Measurements from ENCODE around the gene ELAVL4.

Gene ELAVL4

DNA sequence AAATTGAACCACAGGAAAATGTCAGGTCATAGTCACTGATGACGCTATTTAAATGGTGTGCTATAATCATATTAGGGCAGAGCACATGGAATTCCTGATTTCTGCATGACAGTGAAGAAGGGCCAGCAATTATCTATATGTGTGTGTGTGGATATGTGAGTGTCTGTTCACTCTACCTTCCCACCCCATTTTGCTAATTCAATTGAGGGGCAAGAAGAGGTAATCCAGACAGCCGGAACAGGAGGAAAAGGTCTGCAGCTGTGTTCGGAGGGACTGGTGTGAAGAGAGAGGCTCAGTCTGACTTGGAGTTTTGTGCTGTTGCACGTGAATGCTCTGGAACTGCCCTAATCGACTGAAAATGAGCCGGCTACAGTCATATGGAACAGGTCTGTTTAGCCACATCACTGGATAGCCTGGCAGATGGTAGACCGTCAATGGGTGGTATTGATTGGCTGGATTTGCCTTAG is 5.1 kb upstream of the ELAVL4 start (continued):
- TF ChIP-seq, protein P1, sequence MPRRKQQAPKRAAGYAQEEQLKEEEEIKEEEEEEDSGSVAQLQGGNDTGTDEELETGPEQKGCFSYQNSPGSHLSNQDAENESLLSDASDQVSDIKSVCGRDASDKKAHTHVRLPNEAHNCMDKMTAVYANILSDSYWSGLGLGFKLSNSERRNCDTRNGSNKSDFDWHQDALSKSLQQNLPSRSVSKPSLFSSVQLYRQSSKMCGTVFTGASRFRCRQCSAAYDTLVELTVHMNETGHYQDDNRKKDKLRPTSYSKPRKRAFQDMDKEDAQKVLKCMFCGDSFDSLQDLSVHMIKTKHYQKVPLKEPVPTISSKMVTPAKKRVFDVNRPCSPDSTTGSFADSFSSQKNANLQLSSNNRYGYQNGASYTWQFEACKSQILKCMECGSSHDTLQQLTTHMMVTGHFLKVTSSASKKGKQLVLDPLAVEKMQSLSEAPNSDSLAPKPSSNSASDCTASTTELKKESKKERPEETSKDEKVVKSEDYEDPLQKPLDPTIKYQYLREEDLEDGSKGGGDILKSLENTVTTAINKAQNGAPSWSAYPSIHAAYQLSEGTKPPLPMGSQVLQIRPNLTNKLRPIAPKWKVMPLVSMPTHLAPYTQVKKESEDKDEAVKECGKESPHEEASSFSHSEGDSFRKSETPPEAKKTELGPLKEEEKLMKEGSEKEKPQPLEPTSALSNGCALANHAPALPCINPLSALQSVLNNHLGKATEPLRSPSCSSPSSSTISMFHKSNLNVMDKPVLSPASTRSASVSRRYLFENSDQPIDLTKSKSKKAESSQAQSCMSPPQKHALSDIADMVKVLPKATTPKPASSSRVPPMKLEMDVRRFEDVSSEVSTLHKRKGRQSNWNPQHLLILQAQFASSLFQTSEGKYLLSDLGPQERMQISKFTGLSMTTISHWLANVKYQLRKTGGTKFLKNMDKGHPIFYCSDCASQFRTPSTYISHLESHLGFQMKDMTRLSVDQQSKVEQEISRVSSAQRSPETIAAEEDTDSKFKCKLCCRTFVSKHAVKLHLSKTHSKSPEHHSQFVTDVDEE (CRISPR knock-in tag; IDR thresholded peaks at IDR 0.05) = peak; percentile 97
- TF ChIP-seq ISL1 (CRISPR knock-in tag; IDR thresholded peaks at IDR 0.05) (peak; percentile 74), ZNF70 (CRISPR knock-in tag; IDR thresholded peaks at IDR 0.05) (no peak), ZNF8 (CRISPR knock-in tag; IDR thresholded peaks at IDR 0.05) (peak; percentile 70), RARB (CRISPR knock-in tag; IDR thresholded peaks at IDR 0.05) (no peak)

DNA sequence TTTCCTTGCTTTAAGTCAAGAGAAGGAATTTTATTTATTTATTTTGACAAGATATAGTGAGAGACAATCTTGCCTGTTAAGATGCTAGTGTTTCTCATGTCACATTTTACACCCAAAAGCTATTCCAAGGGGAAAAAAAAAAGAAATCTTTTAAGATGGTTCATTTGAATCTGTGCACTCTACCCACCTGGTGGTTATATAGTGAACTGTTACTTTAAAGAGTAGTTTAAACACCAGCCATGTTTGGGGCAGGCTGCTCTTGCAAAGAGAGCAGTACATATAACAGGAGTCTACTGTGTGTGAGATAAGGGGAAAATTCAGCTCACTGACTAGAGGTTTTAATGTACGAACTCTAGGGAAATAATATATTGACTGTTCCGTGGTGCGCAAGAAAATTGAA is 3.3 kb upstream of the ELAVL4 start:
- TF ChIP-seq ZNF70 (CRISPR knock-in tag; IDR thresholded peaks at IDR 0.05) (no peak), ESRRG (CRISPR knock-in tag; IDR thresholded peaks at IDR 0.05) (no peak), SNAI2 (CRISPR knock-in tag; IDR thresholded peaks at IDR 0.05) (0 out of 2 replicates have a peak, but pooled peaks have one; percentile 13), RARB (CRISPR knock-in tag; IDR thresholded peaks at IDR 0.05) (no peak), ZC3H10 (CRISPR knock-in tag; IDR thresholded peaks at IDR 0.05) (no peak), PPARA (CRISPR knock-in tag; IDR thresholded peaks at IDR 0.05; ENCODE audit: borderline replicate concordance) (no peak)
- TF ChIP-seq, protein P2, sequence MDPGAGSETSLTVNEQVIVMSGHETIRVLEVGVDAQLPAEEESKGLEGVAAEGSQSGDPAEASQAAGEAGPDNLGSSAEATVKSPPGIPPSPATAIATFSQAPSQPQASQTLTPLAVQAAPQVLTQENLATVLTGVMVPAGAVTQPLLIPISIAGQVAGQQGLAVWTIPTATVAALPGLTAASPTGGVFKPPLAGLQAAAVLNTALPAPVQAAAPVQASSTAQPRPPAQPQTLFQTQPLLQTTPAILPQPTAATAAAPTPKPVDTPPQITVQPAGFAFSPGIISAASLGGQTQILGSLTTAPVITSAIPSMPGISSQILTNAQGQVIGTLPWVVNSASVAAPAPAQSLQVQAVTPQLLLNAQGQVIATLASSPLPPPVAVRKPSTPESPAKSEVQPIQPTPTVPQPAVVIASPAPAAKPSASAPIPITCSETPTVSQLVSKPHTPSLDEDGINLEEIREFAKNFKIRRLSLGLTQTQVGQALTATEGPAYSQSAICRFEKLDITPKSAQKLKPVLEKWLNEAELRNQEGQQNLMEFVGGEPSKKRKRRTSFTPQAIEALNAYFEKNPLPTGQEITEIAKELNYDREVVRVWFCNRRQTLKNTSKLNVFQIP (CRISPR knock-in tag; IDR thresholded peaks at IDR 0.05; ENCODE audit: borderline replicate concordance, low read depth) = no peak
- TF ChIP-seq, protein P3, sequence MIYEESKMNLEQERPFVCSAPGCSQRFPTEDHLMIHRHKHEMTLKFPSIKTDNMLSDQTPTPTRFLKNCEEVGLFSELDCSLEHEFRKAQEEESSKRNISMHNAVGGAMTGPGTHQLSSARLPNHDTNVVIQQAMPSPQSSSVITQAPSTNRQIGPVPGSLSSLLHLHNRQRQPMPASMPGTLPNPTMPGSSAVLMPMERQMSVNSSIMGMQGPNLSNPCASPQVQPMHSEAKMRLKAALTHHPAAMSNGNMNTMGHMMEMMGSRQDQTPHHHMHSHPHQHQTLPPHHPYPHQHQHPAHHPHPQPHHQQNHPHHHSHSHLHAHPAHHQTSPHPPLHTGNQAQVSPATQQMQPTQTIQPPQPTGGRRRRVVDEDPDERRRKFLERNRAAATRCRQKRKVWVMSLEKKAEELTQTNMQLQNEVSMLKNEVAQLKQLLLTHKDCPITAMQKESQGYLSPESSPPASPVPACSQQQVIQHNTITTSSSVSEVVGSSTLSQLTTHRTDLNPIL (CRISPR knock-in tag; IDR thresholded peaks at IDR 0.05; ENCODE audit: low read depth) = no peak
- peak; percentile 85 for ATAC-seq

DNA sequence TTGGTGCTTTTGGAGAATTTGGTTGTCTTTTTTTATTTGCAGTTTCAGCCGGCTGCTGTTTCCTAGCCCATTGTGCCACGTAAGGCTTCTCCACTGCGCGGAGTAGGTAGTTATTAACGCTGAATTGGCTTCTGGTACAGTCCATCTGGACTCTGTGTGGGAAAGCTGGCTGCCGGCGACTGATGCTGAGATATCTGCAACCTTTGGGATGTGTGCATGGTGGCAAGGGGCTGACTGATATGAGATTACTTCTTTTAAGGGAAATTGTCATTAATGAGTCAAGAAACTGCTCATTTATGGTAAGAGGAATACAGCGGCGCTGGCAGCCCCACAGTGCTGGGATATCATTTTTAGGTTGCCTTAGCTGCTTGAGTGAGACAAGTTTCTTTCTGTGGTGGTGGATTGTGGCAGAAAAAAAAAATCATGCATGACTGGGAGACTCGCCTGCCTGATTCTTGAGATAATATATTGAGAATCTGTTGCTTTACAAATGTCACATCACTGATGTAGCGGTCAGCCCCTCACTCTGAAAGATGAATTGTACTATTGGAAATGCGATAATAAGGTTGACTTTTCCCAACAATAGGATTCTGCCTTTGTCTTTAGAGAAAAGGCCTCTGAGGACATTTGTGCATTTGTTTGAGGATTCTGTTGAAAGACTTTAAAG is 2.5 kb upstream of the ELAVL4 start:
- peak; percentile 68 for ATAC-seq
- TF ChIP-seq TCF4 (CRISPR knock-in tag; IDR thresholded peaks at IDR 0.05; ENCODE audit: borderline replicate concordance) = peak; percentile 52; the same call in 1 of the 2 replicates
- no peak for TF ChIP-seq RARB (CRISPR knock-in tag; IDR thresholded peaks at IDR 0.05)
- no peak for TF ChIP-seq ZFP3 (CRISPR knock-in tag; IDR thresholded peaks at IDR 0.05)
- no peak for TF ChIP-seq ZNF70 (CRISPR knock-in tag; IDR thresholded peaks at IDR 0.05)
- TF ChIP-seq ZNF565 (CRISPR knock-in tag; conservative IDR thresholded peaks at IDR 0.05; ENCODE audit: low read depth) = no peak
- TF ChIP-seq ZC3H10 (CRISPR knock-in tag; IDR thresholded peaks at IDR 0.05) = no peak
- no peak for TF ChIP-seq ZNF8 (CRISPR knock-in tag; IDR thresholded peaks at IDR 0.05)

DNA sequence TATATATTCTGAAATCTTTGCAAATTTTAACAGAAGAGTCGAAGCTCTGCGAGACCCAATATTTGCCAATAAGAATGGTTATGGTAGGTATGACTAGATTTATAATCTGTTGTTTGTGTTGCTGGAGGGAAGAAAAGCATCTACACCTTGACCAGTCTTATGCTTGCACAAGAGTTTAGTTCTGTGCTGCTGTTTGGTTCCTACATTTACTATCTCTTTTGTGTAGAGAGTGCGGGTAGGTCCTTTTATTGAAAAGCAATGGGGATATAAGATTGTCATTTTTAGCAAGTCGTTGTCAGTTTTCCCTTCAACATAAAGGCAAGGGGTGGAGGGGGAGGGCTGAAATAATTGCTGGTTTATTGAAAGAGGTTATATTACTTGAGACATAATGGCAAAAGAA is 396 bp downstream of the ELAVL4 start:
- no peak for TF ChIP-seq ZNF70 (CRISPR knock-in tag; IDR thresholded peaks at IDR 0.05)
- no peak for TF ChIP-seq TCF4 (CRISPR knock-in tag; IDR thresholded peaks at IDR 0.05; ENCODE audit: borderline replicate concordance)
- TF ChIP-seq, protein P1 (CRISPR knock-in tag; IDR thresholded peaks at IDR 0.05) = no peak
- no peak for TF ChIP-seq ZNF8 (CRISPR knock-in tag; IDR thresholded peaks at IDR 0.05)
- TF ChIP-seq BACH2 (CRISPR knock-in tag; IDR thresholded peaks at IDR 0.05; ENCODE audit: borderline replicate concordance) = no peak
- no peak for TF ChIP-seq TOX (CRISPR knock-in tag; IDR thresholded peaks at IDR 0.05; ENCODE audit: borderline replicate concordance)
- TF ChIP-seq, protein P3 (CRISPR knock-in tag; IDR thresholded peaks at IDR 0.05; ENCODE audit: low read depth) = no peak
- no peak for TF ChIP-seq ZFP3 (CRISPR knock-in tag; IDR thresholded peaks at IDR 0.05)
- no peak for ATAC-seq

All from SK-N-SH treated with all-trans-retinoic acid at 6 μM for 48 hours (cell line).